Inferior parietal cortex (tissue), 1 donor: ENCODE data around the gene HAND2.

Experiments used
- DNase-seq: peaks from one replicate; pipeline ENCODE4 v3.0.0-alpha.2; 2016; ENCODE audit errors: extremely low spot score

Gene HAND2

DNA sequence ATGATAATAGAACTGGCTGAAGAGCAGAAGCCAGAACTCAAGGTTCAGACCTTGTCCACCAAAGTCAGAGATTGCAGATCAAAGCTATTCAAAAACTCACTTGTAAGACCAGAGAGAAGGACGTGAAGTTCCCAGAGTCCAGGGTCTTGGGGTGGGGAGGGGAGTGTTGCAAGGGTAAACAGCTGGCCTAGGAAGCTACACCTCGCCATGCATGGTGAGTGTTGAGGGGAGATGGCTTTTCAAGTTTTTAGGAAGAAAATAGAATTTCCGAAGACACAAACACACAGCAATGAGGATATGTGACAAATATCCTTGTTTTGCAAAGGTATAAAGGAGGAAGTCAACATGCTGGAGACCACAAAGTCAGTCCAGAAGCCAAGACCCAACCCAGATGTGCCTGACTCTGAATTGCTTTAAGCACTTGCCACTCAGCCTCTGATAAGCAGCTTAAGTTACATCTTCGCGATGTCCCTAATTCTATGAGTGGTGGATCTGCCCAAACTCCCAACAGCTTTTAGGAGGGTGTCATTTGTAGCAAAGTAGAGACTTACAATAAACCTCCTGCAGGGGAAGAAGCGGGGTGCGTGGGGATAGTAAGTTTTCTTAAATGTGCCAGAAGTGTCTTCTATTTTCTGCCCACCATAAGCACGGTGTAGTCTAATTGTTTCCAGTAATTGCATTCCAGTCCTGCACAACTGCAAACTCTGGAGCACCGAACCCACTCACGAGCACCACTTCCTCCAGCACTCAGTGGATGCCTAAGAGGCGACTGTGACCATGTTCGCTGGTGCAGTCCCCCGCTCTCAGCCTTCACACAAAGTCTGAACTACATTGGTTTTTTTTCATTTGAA, 26.5 kb downstream of the HAND2 start:
- no peak for DNase-seq

DNA sequence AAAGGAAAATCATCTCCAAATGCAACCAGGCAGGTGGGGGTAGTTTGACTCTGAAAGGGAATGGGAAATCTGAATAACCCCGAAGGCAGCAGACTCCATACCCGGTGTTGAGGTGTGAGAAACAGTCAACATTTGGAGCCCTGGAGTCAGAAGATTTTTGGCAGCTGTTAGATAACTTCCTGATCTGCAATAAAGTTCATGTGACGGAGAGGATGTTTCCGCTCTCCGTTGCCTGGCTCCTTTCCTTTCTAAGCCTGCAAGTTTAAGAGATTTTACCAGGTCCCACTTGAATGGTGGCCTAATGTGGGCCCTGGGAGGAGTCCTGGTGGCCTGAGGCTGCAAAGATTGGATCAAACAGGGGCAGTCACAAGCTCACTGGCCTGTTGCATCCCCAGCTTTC, 27.7 kb downstream of the HAND2 start:
- no peak for DNase-seq

DNA sequence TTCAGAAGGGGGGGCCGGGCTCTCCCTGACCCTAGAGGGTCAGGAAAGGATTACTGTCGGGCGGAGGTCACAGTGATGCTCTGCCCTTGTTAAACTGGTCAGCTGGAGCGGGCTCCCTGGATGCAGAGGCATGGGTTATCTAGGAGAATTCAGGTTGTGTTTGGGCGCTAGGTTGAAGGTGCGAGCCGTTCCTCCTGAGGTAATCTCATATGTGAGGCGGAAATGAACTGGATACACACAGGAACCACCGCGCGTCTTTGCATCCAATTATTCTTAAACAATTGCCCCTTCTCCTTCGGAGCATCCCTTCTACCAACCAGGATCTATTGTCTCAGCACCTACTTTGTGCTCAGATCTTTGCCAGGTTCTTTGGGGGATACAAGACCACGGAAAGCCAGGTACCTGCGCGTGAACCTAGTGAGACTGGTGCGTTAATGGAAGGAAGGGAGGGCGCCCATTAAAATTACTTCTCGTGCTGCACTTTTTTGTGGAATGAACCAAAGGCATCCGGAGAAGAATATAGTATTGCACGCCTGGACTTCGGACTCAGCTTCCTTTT, 28.4 kb downstream of the HAND2 start:
- DNase-seq: no peak

DNA sequence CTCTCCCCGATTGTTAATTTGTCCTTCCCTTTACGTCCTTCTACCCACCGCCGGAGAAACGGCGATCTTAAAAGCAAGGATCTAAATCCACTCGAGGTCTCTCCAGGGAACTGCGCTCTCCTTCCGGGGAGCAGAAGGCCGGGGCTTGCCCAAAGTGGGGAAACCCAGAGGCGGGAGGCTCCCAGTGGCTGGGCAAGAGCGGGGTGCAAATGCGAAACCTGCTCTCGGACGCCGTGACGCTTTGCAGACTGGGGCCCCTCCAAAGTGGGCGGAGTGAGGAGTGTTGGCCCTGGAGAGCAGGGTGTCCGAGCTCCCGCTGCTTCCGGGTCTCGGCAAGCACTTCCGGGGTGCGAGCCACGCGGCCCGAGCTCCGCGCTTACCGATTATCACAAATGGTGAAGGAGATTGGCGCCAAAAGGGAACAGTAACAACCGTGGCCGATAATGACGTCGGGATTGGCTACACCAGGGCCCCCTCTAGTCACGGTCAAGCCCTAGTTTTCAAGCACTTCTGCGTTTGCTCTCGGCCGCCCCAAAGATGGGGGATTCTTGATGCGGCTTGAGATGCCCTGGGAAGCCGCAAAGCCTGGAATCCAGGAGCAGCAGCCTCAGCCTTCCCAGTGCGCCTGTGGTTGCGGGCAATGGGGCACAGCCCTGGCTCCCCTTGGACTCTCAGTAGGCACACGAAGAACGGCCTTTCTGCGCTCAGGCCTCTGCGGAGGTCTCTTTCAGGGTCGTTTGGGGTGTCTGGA, 29.0 kb downstream of the HAND2 start:
- DNase-seq: no peak

DNA sequence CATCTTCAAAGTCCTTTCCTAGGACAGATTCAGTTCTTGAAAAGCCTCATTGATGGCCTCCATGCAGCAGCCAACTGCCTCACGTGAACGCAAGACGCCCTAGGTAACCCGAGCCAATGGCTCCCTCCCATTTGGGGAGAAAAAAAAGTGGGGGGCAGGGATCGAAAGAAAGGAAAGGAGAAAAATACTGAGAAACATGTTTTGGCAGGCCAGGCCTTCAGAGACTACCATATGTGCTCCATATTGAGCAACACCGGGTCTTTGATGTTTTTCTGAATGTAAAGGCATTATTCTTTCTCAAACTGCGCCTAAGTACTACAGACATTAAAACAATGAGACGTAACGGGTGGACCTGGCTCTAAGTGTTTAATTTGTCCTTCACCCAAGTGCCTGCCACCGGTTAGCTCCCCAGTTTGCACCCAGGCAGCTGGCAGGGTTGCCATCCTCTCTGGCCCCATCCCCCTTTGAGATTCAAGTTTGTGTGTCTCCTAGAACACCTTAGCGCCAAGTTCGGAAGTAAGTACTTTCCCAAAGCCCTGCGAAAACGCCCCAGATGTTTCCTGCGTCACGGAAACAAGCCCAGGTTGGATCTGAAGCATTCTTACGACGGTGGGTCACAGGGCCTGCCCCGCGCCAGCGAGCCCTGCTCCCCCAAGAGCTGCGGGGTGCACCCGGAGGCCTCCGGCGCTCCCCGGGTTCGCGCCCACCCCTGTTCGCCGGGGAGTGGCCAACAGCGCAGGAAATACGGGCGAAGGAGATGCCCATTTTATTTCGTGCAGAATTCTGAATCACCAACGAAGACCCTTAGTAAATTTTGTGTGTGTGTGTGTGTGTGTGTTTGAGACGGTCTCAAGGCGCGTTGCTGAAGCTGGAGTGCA, 30.1 kb downstream of the HAND2 start:
- DNase-seq: no peak

DNA sequence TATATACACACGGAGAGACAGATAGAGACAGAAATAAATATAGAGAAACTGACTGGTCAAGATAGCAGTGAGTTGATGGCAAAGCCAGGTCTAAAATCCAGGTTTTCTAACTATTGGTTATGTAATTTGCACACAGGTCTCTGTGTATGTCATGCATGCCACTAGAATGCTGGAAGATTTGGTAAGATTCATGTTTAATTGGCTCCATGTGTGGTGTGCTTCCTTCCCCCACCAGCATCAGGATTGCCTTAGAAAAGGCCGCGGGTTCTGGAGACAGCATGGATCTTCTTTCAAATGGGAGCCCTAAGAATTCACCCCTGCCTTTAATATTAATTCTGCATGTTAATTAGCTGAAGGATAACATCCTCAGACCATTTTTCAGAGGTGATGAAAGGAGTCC, 31.3 kb downstream of the HAND2 start:
- DNase-seq: no peak

DNA sequence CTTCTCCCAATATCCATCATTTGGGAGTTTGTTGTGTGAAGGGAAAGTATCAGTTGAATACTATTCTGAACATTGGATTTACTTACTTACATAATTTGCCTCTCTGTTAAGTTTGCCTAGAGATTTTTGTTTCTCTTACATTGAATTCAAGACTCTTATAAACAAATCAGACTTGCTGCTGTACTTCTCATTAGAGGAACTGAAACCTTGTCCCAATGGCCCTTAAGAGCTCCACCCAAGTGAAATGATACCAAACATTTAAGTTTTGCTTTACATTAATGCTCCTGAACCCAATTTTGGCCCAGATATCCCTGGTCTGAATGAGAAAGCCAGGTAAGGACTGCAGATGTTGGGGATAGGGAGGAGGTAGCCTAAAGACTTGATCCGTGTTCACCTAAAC, 32.0 kb downstream of the HAND2 start:
- no peak for DNase-seq

DNA sequence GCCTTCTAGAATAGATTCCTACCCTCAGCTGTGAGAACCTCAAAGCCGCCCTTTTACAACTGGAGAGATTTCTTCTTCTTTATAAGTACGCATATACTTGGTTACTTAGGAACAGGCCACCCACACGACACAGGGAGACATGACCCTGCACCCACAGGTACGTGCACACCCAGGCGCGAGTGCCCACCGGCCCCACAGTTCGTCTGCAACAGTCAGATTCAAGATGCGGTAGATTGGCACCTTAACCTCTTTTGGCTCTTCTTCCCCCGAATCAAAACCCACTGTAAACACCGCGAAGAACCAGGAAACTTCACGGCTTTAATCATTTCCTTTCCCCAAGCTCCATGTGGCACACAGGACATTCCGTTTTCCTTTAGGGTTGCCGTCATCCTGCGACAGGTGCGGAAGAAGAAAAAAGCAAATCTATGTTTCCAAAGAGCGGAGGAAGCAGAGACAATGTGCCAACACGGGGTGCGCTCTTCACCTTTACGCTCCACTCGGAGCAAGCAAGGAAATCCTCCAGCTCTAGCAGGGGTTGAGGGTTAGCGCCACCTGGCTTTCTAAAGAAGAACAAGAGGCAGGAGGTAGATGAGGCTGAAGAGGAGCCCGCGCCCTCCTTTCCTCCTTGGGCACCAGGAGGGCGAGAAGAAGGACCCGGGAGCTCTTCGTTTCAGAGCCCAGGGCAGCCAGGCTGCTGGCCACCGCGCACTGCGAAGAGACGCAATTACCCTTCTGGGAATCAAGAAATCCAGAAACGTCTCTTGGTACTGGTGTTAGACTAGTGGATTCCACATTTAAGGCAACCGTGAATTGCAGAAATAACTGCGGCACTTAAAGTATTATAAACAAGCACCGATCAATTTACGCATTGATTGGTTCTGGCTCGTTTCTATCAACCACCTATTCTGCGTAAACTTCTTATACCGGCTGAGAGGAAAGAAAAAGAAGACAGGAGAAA, 35.7 kb downstream of the HAND2 start:
- peak; percentile 62 for DNase-seq

DNA sequence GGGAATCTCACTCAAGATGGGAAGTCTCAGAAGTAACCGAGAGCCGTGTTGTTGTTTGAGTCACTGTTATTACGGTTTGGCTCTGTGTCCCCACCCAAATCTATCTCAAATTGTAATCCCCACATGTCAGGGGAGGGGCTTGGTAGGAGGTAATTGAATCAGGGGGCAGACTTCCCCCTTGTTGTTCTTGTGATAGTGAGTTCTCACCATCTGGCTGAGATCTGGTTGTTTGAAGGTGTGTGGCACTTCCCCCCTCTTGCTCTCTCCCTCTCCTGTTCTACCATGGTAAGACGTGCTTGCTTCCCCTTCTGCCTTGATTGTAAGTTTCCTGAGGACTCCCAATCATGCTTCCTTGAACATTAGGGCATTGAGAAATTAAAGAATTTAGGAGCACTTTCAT, 37.0 kb downstream of the HAND2 start:
- no peak for DNase-seq

DNA sequence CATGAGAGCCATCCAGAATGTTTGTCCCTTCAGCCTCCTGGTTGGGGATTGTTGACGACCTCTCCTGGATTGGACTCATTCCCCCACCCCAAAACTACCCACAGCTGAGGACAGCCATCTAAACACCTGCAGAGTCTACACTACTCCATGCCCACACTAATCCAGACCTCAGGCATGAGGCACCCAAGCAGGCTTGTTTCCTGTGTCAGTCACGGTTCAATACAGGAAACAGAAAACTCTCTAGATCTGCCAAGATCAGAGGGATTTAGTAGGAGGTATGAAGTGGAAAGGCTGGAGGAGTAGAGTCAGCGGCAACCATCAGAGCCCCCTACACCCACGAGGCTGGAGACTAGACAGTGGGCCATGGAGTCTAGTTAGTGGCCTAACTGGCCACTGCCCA, 37.7 kb downstream of the HAND2 start:
- no peak for DNase-seq

DNA sequence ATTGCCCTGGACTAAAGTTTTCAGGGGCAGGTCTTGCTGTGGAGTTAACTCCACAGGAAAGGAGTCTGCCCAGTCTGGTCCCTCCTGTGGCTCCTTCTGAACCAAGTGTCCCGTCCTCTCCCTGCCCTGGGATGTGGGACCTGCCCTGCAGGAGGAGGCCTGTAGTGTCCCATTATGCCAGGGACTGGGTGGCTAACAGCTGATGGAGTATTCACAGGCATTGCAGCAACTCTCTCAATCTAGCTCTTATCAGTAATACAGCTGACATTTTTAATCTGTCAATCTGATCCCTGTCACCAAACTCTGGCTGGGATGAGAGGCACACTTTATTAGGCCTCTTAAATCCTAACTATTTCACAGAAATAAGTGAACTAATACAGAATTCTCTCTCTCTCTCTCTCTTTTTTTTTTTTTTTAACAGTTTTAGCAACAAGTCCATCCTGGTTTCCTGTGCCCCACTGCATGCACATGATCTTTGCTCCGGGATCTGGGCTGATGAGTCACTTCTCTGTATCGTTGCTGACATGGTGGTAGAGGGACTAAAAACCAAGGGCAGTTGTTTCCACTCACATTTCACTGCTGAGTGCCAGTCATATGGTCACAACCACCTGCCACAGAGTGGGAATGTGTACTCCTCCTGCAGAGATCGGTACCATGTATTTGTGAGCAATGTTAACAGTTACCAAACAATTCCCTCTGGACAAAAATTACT, 39.1 kb downstream of the HAND2 start:
- no peak for DNase-seq

DNA sequence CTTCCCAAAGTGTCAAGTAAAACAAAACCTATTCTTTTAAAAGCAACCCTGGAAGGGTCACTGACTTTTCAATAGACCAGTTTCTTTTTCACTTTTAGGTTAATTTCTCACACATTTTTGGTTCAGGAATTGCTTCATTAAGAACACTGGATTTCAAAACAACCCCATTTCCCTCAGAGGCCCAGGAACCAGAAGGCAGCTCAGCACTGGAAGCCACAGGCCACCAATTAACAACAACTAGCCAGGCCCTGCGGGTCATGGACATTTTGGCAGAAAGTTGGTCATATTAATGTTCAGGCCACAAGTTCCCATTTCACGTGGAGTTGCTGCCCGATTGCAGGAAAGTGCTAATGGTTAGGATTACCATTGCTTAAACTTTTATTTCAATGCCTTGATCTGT, 39.8 kb downstream of the HAND2 start:
- no peak for DNase-seq

DNA sequence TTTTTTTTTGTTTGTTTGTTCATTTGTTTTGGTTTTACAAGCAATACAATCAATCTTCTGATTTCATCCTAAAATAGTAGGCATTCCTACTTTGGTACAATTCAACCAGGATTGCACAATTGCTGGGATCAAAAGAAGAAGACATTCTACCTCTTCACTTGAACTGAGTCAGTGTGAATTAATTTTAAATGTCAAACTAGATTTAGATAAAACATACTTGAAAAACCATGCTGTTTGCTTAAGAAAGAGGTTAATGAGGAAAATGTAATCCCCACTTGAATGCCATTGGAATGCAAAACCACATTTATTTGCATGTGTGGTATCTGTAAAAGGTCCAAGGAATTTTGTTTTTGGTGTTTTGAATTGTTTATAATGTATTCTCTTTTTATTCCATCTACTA, 40.5 kb downstream of the HAND2 start:
- no peak for DNase-seq

DNA sequence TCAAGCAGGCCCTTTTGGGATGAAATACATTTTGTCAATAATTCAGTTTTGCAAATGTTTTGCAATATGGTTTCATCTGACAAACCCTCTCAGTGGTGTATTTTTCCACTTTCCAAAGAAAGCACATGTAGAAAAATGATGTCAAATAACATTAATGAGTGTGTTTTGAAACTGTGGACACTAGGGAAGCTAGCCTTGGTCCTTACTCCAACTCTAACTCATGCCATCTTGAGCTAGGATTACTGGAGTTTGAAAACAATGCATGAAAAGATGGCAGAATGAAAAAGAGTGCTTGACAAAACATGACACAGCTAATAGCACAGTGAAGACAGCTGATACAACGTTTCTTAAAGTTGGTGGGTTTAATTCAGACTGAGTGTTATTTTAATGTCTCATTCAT, 41.4 kb downstream of the HAND2 start:
- DNase-seq: no peak

DNA sequence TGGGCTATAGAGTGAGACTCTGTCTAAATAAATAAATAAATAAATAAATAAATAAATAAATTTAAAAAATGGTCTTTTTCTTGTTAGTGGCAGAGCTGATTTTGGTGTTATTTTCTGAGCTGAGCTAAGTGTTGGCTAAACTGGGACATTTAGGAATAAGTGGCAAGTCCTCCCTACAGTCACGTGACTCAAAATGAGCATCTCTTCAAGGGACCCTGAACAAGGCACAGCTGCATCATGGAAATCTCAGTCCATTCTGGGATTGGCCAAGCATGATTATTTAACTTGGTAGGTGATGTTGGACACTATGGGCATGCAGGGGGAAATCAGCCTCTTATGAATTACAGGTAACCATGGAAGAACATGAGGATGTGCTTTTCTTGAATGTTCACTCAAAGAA, 42.0 kb downstream of the HAND2 start:
- DNase-seq: no peak

DNA sequence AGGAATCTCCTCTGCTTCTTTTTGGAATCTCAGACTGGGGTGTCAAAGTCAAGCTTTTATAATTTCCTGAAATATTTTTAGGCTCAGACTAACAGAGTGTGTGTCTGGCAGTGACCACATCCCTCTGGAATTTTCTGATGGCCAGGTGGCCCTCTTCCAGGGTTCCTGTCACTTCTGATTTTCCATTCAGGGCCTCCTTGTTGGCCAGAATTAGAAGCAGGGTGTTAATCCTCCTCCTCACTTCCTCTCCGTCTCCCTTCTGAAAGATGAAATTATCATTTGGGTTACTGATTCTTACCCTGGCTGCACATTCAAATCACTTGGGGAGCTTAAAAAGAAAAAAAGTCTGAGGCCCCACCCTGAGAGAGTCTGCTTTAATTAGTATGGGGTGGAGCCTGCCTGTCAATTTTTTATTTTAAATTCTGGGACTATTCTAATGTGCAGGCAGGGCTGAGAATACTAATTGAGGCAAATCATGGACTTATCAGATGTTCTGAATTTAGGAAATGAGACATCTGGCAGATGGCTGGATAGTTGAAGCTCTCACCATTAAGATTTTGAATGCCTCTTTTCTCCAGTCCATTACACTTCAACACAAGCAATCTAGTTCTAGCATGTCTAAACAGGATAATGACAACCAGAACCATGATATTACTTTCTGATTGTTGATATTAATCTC, 43.2 kb downstream of the HAND2 start:
- no peak for DNase-seq

DNA sequence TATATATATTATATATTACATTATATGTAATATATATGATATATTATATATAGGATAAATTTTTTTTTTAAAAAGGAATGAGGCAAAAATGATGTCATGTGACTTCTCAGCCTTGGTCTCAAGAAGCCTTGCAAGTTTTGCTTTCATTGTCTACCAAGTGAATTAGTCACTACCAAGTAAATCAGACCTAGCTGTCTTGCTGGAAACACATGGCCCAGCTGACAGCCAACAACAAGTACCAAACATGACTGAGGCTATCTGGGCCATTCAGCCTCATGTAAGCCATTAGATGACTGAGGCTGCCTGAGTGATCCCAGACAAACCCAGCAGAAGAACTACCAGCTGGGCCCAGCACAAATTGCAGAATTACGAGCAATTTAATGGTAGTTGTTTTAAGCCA, 44.9 kb downstream of the HAND2 start:
- no peak for DNase-seq

DNA sequence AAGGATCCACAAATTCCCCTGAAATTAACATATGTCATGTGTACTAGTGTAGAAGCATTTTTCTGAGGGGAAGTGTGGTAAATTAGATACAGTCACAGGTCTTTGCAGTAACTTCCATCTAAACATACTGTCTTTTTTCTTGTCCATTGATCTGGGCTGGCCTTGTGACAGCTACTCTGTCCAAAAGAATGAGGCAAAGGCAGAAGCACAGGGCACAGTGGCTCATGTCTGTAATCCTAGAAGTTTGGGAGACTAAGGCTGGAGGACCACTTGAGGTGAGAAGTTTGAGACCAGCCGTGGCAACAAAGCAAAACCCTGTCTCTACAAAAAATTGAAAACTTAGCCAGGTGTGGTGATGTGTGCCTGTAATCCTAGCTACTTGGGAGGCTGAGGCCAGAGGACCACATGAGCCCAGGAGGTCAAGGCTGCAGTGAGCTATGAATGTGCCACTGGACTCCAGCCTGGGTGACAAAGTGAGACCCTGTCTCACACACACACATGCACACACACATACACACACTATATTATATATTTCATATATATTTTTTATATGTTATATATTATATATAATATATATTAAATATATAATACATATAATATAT, 47.6 kb downstream of the HAND2 start:
- no peak for DNase-seq

DNA sequence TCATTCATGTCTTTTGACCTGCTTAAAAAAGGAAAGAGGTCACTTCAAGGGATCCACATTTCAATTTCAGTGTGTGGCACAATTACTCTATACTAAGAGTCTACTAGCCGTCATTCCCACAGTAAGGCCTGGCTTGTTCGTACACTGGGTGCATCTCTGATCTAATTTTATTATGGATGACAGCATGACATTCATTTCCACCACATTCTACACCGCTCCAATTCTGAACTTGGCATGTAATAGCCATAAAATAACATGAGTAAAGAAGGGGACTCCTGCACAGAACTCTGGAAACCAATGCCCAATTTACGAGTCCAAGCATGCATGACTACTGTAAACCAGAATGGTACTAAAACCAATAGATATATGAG, 51.1 kb downstream of the HAND2 start:
- DNase-seq: no peak
